ENCODE data around the gene SLX4IP. TPM values are rescaled to one million over a fixed set of nuclear protein-coding genes. Genes with fewer than 3 reads are reported as not detected.

Gene SLX4IP
- total and polyA plus RNA-seq, 2 of the 13 experiments (the other 11 are each of a cell fraction or from before 2014, with no cell fraction given), result 3.6 to 7.3 TPM

DNA sequence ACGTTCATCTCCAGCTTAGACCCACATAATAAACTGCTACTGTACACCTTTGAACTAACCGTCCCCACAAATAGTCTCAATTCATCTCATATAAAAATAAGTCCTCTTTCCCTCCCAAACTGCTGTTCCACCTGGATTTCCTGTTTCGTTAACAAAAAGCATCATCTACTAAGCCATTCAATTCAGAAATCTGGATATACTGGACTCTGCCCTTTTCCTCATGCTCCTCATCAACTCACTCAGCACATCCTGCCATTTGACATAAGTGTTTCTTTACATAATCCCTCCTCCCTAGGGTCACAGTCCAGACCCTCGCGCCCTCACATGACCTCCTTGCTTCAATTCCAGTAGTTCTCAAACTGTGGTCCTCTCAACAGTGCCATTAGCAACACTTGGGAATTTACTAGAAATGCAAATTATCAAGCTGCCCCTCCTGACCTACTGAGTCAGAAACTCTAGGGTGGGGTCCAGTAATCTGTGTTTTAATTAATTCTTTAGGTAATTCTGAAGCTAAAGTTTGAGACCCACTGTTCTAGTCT lies 5.6 kb upstream of the SLX4IP start (continued):
- TF ChIP-seq, protein P1, sequence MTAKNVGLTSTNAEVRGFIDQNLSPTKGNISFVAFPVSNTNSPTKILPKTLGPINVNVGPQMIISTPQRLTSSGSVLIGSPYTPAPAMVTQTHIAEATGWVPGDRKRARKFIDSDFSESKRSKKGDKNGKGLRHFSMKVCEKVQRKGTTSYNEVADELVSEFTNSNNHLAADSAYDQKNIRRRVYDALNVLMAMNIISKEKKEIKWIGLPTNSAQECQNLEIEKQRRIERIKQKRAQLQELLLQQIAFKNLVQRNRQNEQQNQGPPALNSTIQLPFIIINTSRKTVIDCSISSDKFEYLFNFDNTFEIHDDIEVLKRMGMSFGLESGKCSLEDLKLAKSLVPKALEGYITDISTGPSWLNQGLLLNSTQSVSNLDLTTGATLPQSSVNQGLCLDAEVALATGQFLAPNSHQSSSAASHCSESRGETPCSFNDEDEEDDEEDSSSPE (CRISPR knock-in tag; IDR thresholded peaks at IDR 0.05), result 0 out of 2 replicates have a peak, but pooled peaks have one; percentile 53
- TF ChIP-seq SIN3B (IDR thresholded peaks at IDR 0.05; ENCODE audit: low read length) (no peak), ZNF569 (CRISPR knock-in tag; IDR thresholded peaks at IDR 0.05; ENCODE audit: borderline replicate concordance) (no peak), LCORL (IDR thresholded peaks at IDR 0.05) (no peak), LCORL (CRISPR knock-in tag; IDR thresholded peaks at IDR 0.05) (peak; percentile 48; the same call in 1 of the 2 replicates), ZNF790 (CRISPR knock-in tag; IDR thresholded peaks at IDR 0.05; ENCODE audit: borderline replicate concordance) (no peak), NPAS2 (CRISPR knock-in tag; IDR thresholded peaks at IDR 0.05; ENCODE audit: borderline replicate concordance) (no peak), SMYD3 (CRISPR knock-in tag; IDR thresholded peaks at IDR 0.05) (peak; percentile 93; the same call in 1 of the 2 replicates), RBM22 (optimal IDR thresholded peaks at IDR 0.05; ENCODE audit: low read length) (no peak), NFE2L1 (CRISPR knock-in tag; IDR thresholded peaks at IDR 0.05; ENCODE audit: borderline replicate concordance) (no peak), TARDBP (CRISPR knock-in tag; IDR thresholded peaks at IDR 0.05) (peak; percentile 89; the same call in 1 of the 2 replicates), TSC22D2 (CRISPR knock-in tag; IDR thresholded peaks at IDR 0.05; ENCODE audit: borderline replicate concordance) (no peak), NAIF1 (CRISPR knock-in tag; IDR thresholded peaks at IDR 0.05; ENCODE audit: borderline replicate concordance) (no peak), ZKSCAN8 (CRISPR knock-in tag; IDR thresholded peaks at IDR 0.05; ENCODE audit: borderline replicate concordance) (0 out of 2 replicates have a peak, but pooled peaks have one; percentile 21), GFI1 (CRISPR knock-in tag; IDR thresholded peaks at IDR 0.05; ENCODE audit: borderline replicate concordance) (peak; percentile 87), CREM (IDR thresholded peaks at IDR 0.05) (peak; percentile 54; the same call in 1 of the 2 replicates), CREM (CRISPR knock-in tag; IDR thresholded peaks at IDR 0.05) (no peak), MXD4 (CRISPR knock-in tag; IDR thresholded peaks at IDR 0.05) (0 out of 2 replicates have a peak, but pooled peaks have one; percentile 16), JDP2 (CRISPR knock-in tag; IDR thresholded peaks at IDR 0.05; ENCODE audit: borderline replicate concordance) (no peak), ZBTB20 (CRISPR knock-in tag; IDR thresholded peaks at IDR 0.05; ENCODE audit: borderline replicate concordance, low read depth) (peak; percentile 41), RBAK (CRISPR knock-in tag; IDR thresholded peaks at IDR 0.05) (no peak), ZNF451 (CRISPR knock-in tag; IDR thresholded peaks at IDR 0.05) (no peak)
- TF ChIP-seq, protein P2, sequence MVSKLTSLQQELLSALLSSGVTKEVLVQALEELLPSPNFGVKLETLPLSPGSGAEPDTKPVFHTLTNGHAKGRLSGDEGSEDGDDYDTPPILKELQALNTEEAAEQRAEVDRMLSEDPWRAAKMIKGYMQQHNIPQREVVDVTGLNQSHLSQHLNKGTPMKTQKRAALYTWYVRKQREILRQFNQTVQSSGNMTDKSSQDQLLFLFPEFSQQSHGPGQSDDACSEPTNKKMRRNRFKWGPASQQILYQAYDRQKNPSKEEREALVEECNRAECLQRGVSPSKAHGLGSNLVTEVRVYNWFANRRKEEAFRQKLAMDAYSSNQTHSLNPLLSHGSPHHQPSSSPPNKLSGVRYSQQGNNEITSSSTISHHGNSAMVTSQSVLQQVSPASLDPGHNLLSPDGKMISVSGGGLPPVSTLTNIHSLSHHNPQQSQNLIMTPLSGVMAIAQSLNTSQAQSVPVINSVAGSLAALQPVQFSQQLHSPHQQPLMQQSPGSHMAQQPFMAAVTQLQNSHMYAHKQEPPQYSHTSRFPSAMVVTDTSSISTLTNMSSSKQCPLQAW (CRISPR knock-in tag; IDR thresholded peaks at IDR 0.05), result peak; percentile 71; the same call in 1 of the 2 replicates
- TF ChIP-seq, protein P3, sequence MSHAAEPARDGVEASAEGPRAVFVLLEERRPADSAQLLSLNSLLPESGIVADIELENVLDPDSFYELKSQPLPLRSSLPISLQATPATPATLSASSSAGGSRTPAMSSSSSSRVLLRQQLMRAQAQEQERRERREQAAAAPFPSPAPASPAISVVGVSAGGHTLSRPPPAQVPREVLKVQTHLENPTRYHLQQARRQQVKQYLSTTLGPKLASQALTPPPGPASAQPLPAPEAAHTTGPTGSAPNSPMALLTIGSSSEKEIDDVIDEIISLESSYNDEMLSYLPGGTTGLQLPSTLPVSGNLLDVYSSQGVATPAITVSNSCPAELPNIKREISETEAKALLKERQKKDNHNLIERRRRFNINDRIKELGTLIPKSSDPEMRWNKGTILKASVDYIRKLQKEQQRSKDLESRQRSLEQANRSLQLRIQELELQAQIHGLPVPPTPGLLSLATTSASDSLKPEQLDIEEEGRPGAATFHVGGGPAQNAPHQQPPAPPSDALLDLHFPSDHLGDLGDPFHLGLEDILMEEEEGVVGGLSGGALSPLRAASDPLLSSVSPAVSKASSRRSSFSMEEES (CRISPR knock-in tag; IDR thresholded peaks at IDR 0.05), result peak; percentile 91
- TF ChIP-seq, protein P4, sequence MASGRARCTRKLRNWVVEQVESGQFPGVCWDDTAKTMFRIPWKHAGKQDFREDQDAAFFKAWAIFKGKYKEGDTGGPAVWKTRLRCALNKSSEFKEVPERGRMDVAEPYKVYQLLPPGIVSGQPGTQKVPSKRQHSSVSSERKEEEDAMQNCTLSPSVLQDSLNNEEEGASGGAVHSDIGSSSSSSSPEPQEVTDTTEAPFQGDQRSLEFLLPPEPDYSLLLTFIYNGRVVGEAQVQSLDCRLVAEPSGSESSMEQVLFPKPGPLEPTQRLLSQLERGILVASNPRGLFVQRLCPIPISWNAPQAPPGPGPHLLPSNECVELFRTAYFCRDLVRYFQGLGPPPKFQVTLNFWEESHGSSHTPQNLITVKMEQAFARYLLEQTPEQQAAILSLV (CRISPR knock-in tag; IDR thresholded peaks at IDR 0.05; ENCODE audit: borderline replicate concordance), result no peak
